DOHH2 (cell line): ENCODE results near the gene MYOZ3.

Experiments
- CTCF ChIP-seq: fragments of 200-600 bp; sonication (generic); IDR thresholded peaks from one replicate; pipeline ENCODE4 v1.5.1; 2014; ENCODE audit warnings: antibody characterized with exemption, mild to moderate bottlenecking, low read depth, low read length; ENCODE audit not compliant: poor library complexity, severe bottlenecking
- EZH2phosphoT487 ChIP-seq: fragments of 200-600 bp; sonication (generic); IDR thresholded peaks from 2 replicates; pipeline ENCODE4 v1.6.1; 2017; ENCODE audit warnings: borderline replicate concordance, mild to moderate bottlenecking, antibody characterized with exemption, low read length, moderate library complexity, mixed read lengths

DNA sequence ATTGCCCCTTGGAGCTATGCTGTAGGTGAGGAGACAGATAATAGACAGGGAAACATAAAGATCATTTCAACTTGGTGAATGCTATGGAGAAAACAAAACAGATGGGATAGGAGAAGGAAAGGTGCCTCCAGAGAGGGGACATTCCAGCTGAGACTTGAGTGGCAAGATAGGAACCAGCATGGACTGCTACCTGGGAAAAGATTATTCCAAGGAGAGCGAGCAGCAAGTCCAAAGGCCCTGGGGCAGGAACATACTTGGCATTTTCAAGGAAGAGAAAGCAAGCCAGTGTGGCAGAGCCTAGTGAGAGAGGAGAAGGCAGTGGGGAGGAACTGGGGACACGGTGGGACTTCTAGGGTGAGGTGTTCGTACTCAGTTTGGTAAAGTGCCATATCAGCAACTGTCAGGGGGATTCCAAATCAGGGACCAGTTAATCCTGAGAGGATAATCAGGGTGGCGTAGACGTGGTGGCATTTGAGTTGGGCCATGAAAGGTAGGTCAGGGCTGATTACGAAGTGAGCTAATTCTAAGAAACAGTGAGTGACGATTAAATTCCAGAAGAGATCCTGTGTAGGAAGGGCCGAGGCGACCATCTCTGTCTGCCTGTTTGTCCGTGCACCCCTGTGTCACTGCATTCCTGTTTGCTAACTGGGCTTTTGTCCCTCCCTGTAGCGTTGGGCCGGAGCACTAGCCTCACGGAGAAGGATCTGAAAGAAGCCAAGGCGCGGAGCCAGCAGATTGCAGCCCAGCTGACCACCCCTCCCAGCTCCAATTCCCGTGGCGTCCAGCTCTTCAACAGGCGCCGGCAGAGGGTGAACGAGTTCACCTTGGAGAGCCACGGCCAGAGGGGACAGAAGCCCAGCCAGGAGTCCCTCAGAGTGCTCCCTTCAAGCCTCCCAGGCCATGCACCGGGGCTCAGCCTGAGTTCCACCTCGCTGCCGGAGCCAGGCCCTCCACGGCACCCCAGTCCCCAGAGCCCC is 13.5 kb upstream of the MYOZ3 start:
- TF ChIP-seq CTCF (no peak), EZH2phosphoT487 (no peak)
